ENCODE data around the gene SSBP4.

- TF ChIP-seq, protein P1, sequence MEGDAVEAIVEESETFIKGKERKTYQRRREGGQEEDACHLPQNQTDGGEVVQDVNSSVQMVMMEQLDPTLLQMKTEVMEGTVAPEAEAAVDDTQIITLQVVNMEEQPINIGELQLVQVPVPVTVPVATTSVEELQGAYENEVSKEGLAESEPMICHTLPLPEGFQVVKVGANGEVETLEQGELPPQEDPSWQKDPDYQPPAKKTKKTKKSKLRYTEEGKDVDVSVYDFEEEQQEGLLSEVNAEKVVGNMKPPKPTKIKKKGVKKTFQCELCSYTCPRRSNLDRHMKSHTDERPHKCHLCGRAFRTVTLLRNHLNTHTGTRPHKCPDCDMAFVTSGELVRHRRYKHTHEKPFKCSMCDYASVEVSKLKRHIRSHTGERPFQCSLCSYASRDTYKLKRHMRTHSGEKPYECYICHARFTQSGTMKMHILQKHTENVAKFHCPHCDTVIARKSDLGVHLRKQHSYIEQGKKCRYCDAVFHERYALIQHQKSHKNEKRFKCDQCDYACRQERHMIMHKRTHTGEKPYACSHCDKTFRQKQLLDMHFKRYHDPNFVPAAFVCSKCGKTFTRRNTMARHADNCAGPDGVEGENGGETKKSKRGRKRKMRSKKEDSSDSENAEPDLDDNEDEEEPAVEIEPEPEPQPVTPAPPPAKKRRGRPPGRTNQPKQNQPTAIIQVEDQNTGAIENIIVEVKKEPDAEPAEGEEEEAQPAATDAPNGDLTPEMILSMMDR (IDR thresholded peaks at IDR 0.05): peak; percentile 84 to 99 (median 96)
- no peak for TF ChIP-seq POLR2A (IDR thresholded peaks at IDR 0.05)
Observed at GRCh38 chr19:18450931-18451836, 32.0 kb downstream of the SSBP4 start.
